IMR-90 (cell line): ENCODE data around the gene KCNQ1. TPM values are rescaled to one million over a fixed set of nuclear protein-coding genes. Genes with fewer than 3 reads are reported as not detected.

Experiments
- ATAC-seq: fragments of 200-7000 bp; cut with Tn5 transposase; 2 replicates; pipeline ENCODE4 v1.9.1; 2020; ENCODE audit warnings: low read depth, mild to moderate bottlenecking, moderate library complexity
- BruUV-seq: library from RNA; stranded (reverse); fragments of 400-500 nt; replicated peaks from 2 replicates; lab custom pipeline; 2021; lab: Mats Ljungman, UMichigan
- CTCF ChIA-PET: fragments of 300-600 bp; formaldehyde crosslinking; extraction: SDS; loops from one replicate; lab custom pipeline; 2021; ENCODE audit warnings: antibody characterized with exemption; lab: Yijun Ruan, JAX
- POLR2A ChIA-PET: fragments of 300-600 bp; sonication (Branson Sonifier 250); formaldehyde crosslinking; loops from one replicate; lab custom pipeline; 2022; ENCODE audit warnings: antibody characterized with exemption; ENCODE audit not compliant: unreplicated experiment; lab: Charles Lee
- DNase-seq: peaks from one replicate; pipeline ENCODE4 v3.0.0; 2013
- H2AFZ ChIP-seq: replicated peaks from 2 replicates; pipeline ENCODE3; 2013; ENCODE audit warnings: low read length, mild to moderate bottlenecking; ENCODE audit not compliant: poor library complexity
- H2AK5ac ChIP-seq: 2 replicates; pipeline ENCODE4 v1.6.1; 2013; ENCODE audit warnings: low read depth, low read length, inconsistent platforms
- H2AK9ac ChIP-seq: replicated peaks from 2 replicates; pipeline ENCODE3; 2013; ENCODE audit warnings: mild to moderate bottlenecking, low read depth, low read length, moderate library complexity; ENCODE audit not compliant: poor library complexity
- H2BK120ac ChIP-seq: 2 replicates; pipeline ENCODE4 v1.6.1; 2013; ENCODE audit warnings: low read depth, low read length, inconsistent platforms
- H2BK15ac ChIP-seq: 3 replicates; pipeline ENCODE4 v1.6.1; 2013; ENCODE audit warnings: low read depth, low read length, inconsistent platforms
- H2BK20ac ChIP-seq: 2 replicates; pipeline ENCODE4 v1.6.1; 2013; ENCODE audit warnings: low read depth, mild to moderate bottlenecking, inconsistent platforms, low read length, moderate library complexity
- H2BK5ac ChIP-seq: 2 replicates; pipeline ENCODE4 v1.6.1; 2013; ENCODE audit warnings: mild to moderate bottlenecking, low read depth, low read length, inconsistent platforms; ENCODE audit not compliant: poor library complexity, severe bottlenecking
- H3K14ac ChIP-seq: replicated peaks from 2 replicates; pipeline ENCODE4 v1.6.1; 2013; ENCODE audit warnings: low read depth, low read length, inconsistent platforms
- H3K18ac ChIP-seq: 2 replicates; pipeline ENCODE4 v1.6.1; 2013; ENCODE audit warnings: low read depth, low read length, control low read depth
- H3K23ac ChIP-seq: 2 replicates; pipeline ENCODE4 v1.6.1; 2013; ENCODE audit warnings: low read depth, low read length, inconsistent platforms
- H3K27ac ChIP-seq: 2 replicates; pipeline ENCODE4 v1.5.1; 2013; ENCODE audit warnings: mild to moderate bottlenecking, control low read depth, low read length; ENCODE audit not compliant: insufficient read depth
- H3K27me3 ChIP-seq: 2 replicates; pipeline ENCODE4 v1.6.1; 2013; ENCODE audit warnings: low read length; ENCODE audit not compliant: control insufficient read depth, insufficient read depth
- H3K36me3 ChIP-seq: 2 replicates; pipeline ENCODE4 v1.6.1; 2013; ENCODE audit warnings: low read length, mixed read lengths; ENCODE audit not compliant: control insufficient read depth, insufficient read depth
- H3K4ac ChIP-seq: 2 replicates; pipeline ENCODE4 v1.6.1; 2013; ENCODE audit warnings: low read depth, low read length, inconsistent platforms
- H3K4me1 ChIP-seq: 2 replicates; pipeline ENCODE4 v1.6.1; 2013; ENCODE audit warnings: low read length, mixed read lengths; ENCODE audit not compliant: control insufficient read depth, insufficient read depth
- H3K4me2 ChIP-seq: 2 replicates; pipeline ENCODE4 v1.6.1; 2013; ENCODE audit warnings: low read depth, mild to moderate bottlenecking, control low read depth, low read length, moderate library complexity
- H3K4me3 ChIP-seq: 2 replicates; pipeline ENCODE4 v1.5.1; 2013; ENCODE audit warnings: low read depth, mild to moderate bottlenecking, control low read depth, low read length, moderate library complexity; ENCODE audit not compliant: insufficient read depth
- H3K56ac ChIP-seq: 2 replicates; pipeline ENCODE4 v1.6.1; 2013; ENCODE audit warnings: low read length, inconsistent platforms; ENCODE audit not compliant: insufficient read depth; ENCODE audit errors: extremely low read depth
- H3K79me1 ChIP-seq, 2 experiments: 2 replicates each; pipeline ENCODE4 v1.6.1; 2013; ENCODE audit warnings: low read length in 2 of 2, inconsistent platforms in 1 of 2, low read depth in 1 of 2
- H3K9ac ChIP-seq: 2 replicates; pipeline ENCODE4 v1.6.1; 2013; ENCODE audit warnings: low read depth, low read length, control low read depth
- H3K9me1 ChIP-seq: 2 replicates; pipeline ENCODE4 v1.6.1; 2013; ENCODE audit warnings: low read length, inconsistent platforms; ENCODE audit not compliant: insufficient read depth
- H3K9me3 ChIP-seq: 2 replicates; pipeline ENCODE4 v1.6.1; 2013; ENCODE audit warnings: low read length; ENCODE audit not compliant: control insufficient read depth, insufficient read depth
- H4K20me1 ChIP-seq: 2 replicates; pipeline ENCODE4 v1.6.1; 2013; ENCODE audit warnings: low read length, inconsistent platforms; ENCODE audit not compliant: insufficient read depth
- H4K5ac ChIP-seq: 2 replicates; pipeline ENCODE4 v1.6.1; 2013; ENCODE audit warnings: mild to moderate bottlenecking, low read depth, low read length, control low read depth
- H4K8ac ChIP-seq, 2 experiments: 2 replicates each; pipeline ENCODE4 v1.6.1; 2013; ENCODE audit warnings: low read depth in 2 of 2, low read length in 2 of 2, control low read depth in 1 of 2, inconsistent platforms in 1 of 2
- H4K91ac ChIP-seq: 2 replicates; pipeline ENCODE4 v1.6.1; 2013; ENCODE audit warnings: low read depth, low read length, inconsistent platforms; ENCODE audit not compliant: insufficient read depth
- BHLHE40 ChIP-seq: fragments of 150-350 bp; IDR thresholded peaks from 2 replicates; pipeline ENCODE4 v1.6.1; 2016; ENCODE audit warnings: mild to moderate bottlenecking, low read depth, low read length
- CEBPB ChIP-seq: IDR thresholded peaks from 2 replicates; pipeline ENCODE4 v1.6.1; 2012; ENCODE audit warnings: low read depth, low read length, improper control_type of control experiment
- CHD1 ChIP-seq: IDR thresholded peaks from 2 replicates; pipeline ENCODE4 v1.6.1; 2012; ENCODE audit warnings: low read depth, low read length, improper control_type of control experiment
- FOS ChIP-seq: fragments of 150-350 bp; IDR thresholded peaks from 2 replicates; pipeline ENCODE4 v1.6.1; 2016; ENCODE audit warnings: low read depth, low read length
- MAFK ChIP-seq: IDR thresholded peaks from 2 replicates; pipeline ENCODE4 v1.6.1; 2012; ENCODE audit warnings: low read depth, low read length, improper control_type of control experiment
- MAZ ChIP-seq: IDR thresholded peaks from 2 replicates; pipeline ENCODE4 v1.6.1; 2012; ENCODE audit warnings: low read depth, mild to moderate bottlenecking, low read length, improper control_type of control experiment, moderate library complexity, borderline replicate concordance
- MXI1 ChIP-seq: IDR thresholded peaks from 2 replicates; pipeline ENCODE4 v1.6.1; 2012; ENCODE audit warnings: low read depth, mild to moderate bottlenecking, low read length, moderate library complexity, borderline replicate concordance
- NFE2L2 ChIP-seq: fragments of 150-350 bp; IDR thresholded peaks from 2 replicates; pipeline ENCODE4 v1.6.1; 2016; ENCODE audit warnings: low read depth, mild to moderate bottlenecking, low read length
- POLR2A ChIP-seq: IDR thresholded peaks from 2 replicates; pipeline ENCODE4 v1.6.1; 2012; ENCODE audit warnings: mild to moderate bottlenecking, low read depth, low read length
- RAD21 ChIP-seq: IDR thresholded peaks from 2 replicates; pipeline ENCODE4 v1.6.1; 2012; ENCODE audit warnings: low read length, improper control_type of control experiment
- RFX5 ChIP-seq: IDR thresholded peaks from 2 replicates; pipeline ENCODE4 v1.8.0; 2012; ENCODE audit warnings: low read depth, mild to moderate bottlenecking, low read length, moderate library complexity
- SMC3 ChIP-seq: fragments of 150-350 bp; IDR thresholded peaks from 2 replicates; pipeline ENCODE4 v1.6.1; 2016; ENCODE audit warnings: low read depth, mild to moderate bottlenecking, antibody characterized with exemption, low read length, moderate library complexity
- WGBS, 2 experiments: methylation state at CpG; one replicate each; pipeline versions ENCODE4 v1.1.5 to v1.1.7; 2013; ENCODE audit warnings: missing lambda C conversion rate in 2 of 2; ENCODE audit not compliant: insufficient read length in 1 of 2; ENCODE audit errors: extremely low coverage in 2 of 2; 5-methylcytosine and 5-hydroxymethylcytosine counted together
- dilution Hi-C: fragments of 300-500 bp; cut with HindIII; formaldehyde crosslinking; loops from one replicate; pipeline ENCODE4 v1.14.3; 2018; ENCODE audit warnings: low sequenced_read_pairs; ENCODE audit not compliant: unreplicated experiment
- in situ Hi-C: fragments of 300-500 bp; cut with MboI; formaldehyde crosslinking; loops from 3 replicates; pipeline ENCODE4 v1.14.3; 2019; ENCODE audit warnings: low sequenced_read_pairs, inconsistent platforms, mixed read lengths
- intact Hi-C: fragments of 100-400 bp; cut with micrococcal nuclease; formaldehyde crosslinking; loops from 2 replicates; pipeline ENCODE4 v1.10.0; 2022
- polyA plus RNA-seq, 3 experiments: library from polyadenylated mRNA; depleted of rRNA; stranded (reverse); fragments of >200 nt; gene quantifications; 2 replicates each; pipeline ENCODE4 v1.2.3, GENCODE V29; 2012; ENCODE audit warnings: low replicate concordance in 1 of 3
- total RNA-seq: library from RNA; depleted of rRNA; stranded (reverse); fragments of >200 nt; gene quantifications from 2 replicates; pipeline ENCODE4 v1.2.3, GENCODE V29; 2012
- TF ChIP-seq, protein P1 (sequence below): conservative IDR thresholded peaks from 2 replicates; pipeline ENCODE4 v1.5.1; 2012; ENCODE audit warnings: mild to moderate bottlenecking, low read depth, low read length, improper control_type of control experiment
- TF ChIP-seq, protein P2 (sequence below): fragments of 150-350 bp; IDR thresholded peaks from 2 replicates; pipeline ENCODE4 v1.6.1; 2017; ENCODE audit warnings: mild to moderate bottlenecking, antibody characterized with exemption, low read length, low read depth
- TF ChIP-seq, protein P3 (sequence below): fragments of 150-350 bp; IDR thresholded peaks from 2 replicates; pipeline ENCODE4 v1.6.1; 2016; ENCODE audit warnings: low read depth, mild to moderate bottlenecking, low read length, moderate library complexity, borderline replicate concordance

KCNQ1 gene
- total and polyA plus RNA-seq, 2 of the 4 experiments (the other 2 are of a cell fraction) = 0.07 TPM; not detected in 1

- Histone ChIP-seq H3K9me3 (peaks cover 76% of the 10 kb centered on the region), H3K27ac (no peak overlapping the region), H3K4ac (no peak overlapping the region), H2BK15ac (no peak overlapping the region), H3K23ac (no peak overlapping the region), H4K91ac (no peak overlapping the region), H3K9me1 (no peaks in the 10 kb centered on the region), H2BK120ac (no peak overlapping the region), H3K14ac (no peak overlapping the region), H4K5ac (no peak overlapping the region), H2BK20ac (no peak overlapping the region), H2AK9ac (no peak overlapping the region), H2BK5ac (no peak overlapping the region), H2AFZ (no peak overlapping the region), H3K27me3 (peaks cover 13% of the 10 kb centered on the region; the same call in 1 of the 2 replicates), H4K8ac (no peak overlapping the region), H3K56ac (no peak overlapping the region), H2AK5ac (no peak overlapping the region), H3K4me2 (no peak overlapping the region), H3K4me1 (no peaks in the 10 kb centered on the region), H3K79me1 (peaks cover 0 to 3% of the 10 kb centered on the region in 2 experiments; a peak in 1 of 4 replicates), H4K20me1 (no peaks in the 10 kb centered on the region; the same call in 1 of the 2 replicates), H3K36me3 (no peaks in the 10 kb centered on the region), H3K9ac (no peak overlapping the region), H3K18ac (no peak overlapping the region), H3K4me3 (no peak overlapping the region)
- intact Hi-C loops (no loop called here), in situ Hi-C loops (no loop called here), dilution Hi-C loops (no loop called here)
- ATAC-seq (no peak), DNase-seq (no peak)
- POLR2A ChIA-PET = no interaction called here
- BruUV-seq = no TSS peak
- 88% methylated on average over 5 of the region's 16 CpGs; no CpG with 5 or more reads in 1 of the 2 experiments for WGBS, 2 experiments
- CTCF ChIA-PET = no interaction called here
- TF ChIP-seq, protein P1, sequence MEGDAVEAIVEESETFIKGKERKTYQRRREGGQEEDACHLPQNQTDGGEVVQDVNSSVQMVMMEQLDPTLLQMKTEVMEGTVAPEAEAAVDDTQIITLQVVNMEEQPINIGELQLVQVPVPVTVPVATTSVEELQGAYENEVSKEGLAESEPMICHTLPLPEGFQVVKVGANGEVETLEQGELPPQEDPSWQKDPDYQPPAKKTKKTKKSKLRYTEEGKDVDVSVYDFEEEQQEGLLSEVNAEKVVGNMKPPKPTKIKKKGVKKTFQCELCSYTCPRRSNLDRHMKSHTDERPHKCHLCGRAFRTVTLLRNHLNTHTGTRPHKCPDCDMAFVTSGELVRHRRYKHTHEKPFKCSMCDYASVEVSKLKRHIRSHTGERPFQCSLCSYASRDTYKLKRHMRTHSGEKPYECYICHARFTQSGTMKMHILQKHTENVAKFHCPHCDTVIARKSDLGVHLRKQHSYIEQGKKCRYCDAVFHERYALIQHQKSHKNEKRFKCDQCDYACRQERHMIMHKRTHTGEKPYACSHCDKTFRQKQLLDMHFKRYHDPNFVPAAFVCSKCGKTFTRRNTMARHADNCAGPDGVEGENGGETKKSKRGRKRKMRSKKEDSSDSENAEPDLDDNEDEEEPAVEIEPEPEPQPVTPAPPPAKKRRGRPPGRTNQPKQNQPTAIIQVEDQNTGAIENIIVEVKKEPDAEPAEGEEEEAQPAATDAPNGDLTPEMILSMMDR = no peak
- TF ChIP-seq RAD21 = no peak
- TF ChIP-seq RFX5 = no peak
- TF ChIP-seq, protein P2, sequence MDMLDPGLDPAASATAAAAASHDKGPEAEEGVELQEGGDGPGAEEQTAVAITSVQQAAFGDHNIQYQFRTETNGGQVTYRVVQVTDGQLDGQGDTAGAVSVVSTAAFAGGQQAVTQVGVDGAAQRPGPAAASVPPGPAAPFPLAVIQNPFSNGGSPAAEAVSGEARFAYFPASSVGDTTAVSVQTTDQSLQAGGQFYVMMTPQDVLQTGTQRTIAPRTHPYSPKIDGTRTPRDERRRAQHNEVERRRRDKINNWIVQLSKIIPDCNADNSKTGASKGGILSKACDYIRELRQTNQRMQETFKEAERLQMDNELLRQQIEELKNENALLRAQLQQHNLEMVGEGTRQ = no peak
- TF ChIP-seq POLR2A = no peak
- no peak for TF ChIP-seq NFE2L2
- no peak for TF ChIP-seq MAZ
- no peak for TF ChIP-seq BHLHE40
- TF ChIP-seq CEBPB = no peak
- no peak for TF ChIP-seq CHD1
- no peak for TF ChIP-seq MAFK
- TF ChIP-seq MXI1 = no peak
- TF ChIP-seq, protein P3, sequence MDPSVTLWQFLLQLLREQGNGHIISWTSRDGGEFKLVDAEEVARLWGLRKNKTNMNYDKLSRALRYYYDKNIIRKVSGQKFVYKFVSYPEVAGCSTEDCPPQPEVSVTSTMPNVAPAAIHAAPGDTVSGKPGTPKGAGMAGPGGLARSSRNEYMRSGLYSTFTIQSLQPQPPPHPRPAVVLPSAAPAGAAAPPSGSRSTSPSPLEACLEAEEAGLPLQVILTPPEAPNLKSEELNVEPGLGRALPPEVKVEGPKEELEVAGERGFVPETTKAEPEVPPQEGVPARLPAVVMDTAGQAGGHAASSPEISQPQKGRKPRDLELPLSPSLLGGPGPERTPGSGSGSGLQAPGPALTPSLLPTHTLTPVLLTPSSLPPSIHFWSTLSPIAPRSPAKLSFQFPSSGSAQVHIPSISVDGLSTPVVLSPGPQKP = no peak
- TF ChIP-seq FOS = no peak
- TF ChIP-seq SMC3 = no peak
These were observed 209.3 kb downstream of the KCNQ1 start for GRCh38 chr11:2653930-2654739.
